Measurements from ENCODE around the gene XRCC4. TPM values are rescaled to one million over a fixed set of nuclear protein-coding genes. Genes with fewer than 3 reads are reported as not detected.

The XRCC4 gene
- total RNA-seq, 1 donor from 2014 or later: 5.9 TPM

DNA sequence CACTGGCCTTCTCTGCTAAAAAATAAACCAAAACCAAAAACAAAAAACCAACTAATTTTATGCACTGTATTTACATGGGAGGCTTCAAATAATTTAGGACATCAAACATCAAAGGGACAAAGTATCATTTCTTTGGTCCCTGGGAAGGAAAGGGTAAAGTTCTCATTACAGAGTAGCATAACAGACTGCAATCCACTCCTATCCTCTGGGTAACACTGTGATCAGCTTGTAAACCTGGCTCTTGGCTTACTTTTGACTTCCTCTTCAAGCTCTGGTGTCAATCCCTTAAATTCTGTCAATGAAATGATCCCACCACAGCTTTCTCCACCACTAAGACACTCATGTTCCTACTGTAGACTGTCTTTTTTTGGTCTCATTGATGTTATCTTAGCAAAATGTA lies 324.4 kb downstream of the XRCC4 start:
- no peaks in the 10 kb centered on the region for H3K9me3 ChIP-seq
- H3K27ac ChIP-seq: no peak overlapping the region
- H3K4me1 ChIP-seq: no peaks in the 10 kb centered on the region
- ATAC-seq: no peak
- intact Hi-C loops (cut with DNase I): no loop called here
- no peaks in the 10 kb centered on the region for H3K27me3 ChIP-seq
- H3K4me3 ChIP-seq: no peak overlapping the region
- TF ChIP-seq, protein P1, sequence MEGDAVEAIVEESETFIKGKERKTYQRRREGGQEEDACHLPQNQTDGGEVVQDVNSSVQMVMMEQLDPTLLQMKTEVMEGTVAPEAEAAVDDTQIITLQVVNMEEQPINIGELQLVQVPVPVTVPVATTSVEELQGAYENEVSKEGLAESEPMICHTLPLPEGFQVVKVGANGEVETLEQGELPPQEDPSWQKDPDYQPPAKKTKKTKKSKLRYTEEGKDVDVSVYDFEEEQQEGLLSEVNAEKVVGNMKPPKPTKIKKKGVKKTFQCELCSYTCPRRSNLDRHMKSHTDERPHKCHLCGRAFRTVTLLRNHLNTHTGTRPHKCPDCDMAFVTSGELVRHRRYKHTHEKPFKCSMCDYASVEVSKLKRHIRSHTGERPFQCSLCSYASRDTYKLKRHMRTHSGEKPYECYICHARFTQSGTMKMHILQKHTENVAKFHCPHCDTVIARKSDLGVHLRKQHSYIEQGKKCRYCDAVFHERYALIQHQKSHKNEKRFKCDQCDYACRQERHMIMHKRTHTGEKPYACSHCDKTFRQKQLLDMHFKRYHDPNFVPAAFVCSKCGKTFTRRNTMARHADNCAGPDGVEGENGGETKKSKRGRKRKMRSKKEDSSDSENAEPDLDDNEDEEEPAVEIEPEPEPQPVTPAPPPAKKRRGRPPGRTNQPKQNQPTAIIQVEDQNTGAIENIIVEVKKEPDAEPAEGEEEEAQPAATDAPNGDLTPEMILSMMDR (IDR thresholded peaks at IDR 0.05): no peak
- no peaks in the 10 kb centered on the region for H3K36me3 ChIP-seq
- DNase-seq: no peak

Other genes with a start within 250 kb of the XRCC4 start
- 92.8 TPM for gene TMEM167A, start 153 bp upstream of the XRCC4 start, total RNA-seq